Measurements from ENCODE around the gene DYNC2LI1.

DYNC2LI1 gene

GRCh38 chr2:43818761-43819160, 44.9 kb downstream of the DYNC2LI1 start:
- peak; percentile 3 for DNase-seq (ENCODE audit: low spot score)

- DNase-seq (ENCODE audit: low spot score) = no peak
These were observed 45.8 kb downstream of the DYNC2LI1 start for GRCh38 chr2:43819491-43820163.

- DNase-seq (ENCODE audit: low spot score) = no peak
These were observed 49.0 kb downstream of the DYNC2LI1 start for GRCh38 chr2:43822839-43823238.

GRCh38 chr2:43823751-43824150, 49.9 kb downstream of the DYNC2LI1 start:
- no peak for DNase-seq (ENCODE audit: low spot score)

GRCh38 chr2:43824512-43824911, 50.7 kb downstream of the DYNC2LI1 start:
- DNase-seq (ENCODE audit: low spot score) = no peak

- DNase-seq (ENCODE audit: low spot score) = no peak
These were observed 51.2 kb downstream of the DYNC2LI1 start for GRCh38 chr2:43824951-43825493.

- DNase-seq (ENCODE audit: low spot score) = no peak
These were observed 52.0 kb downstream of the DYNC2LI1 start for GRCh38 chr2:43825841-43826240.

GRCh38 chr2:43826305-43827250, 52.7 kb downstream of the DYNC2LI1 start:
- no peak for DNase-seq (ENCODE audit: low spot score)

GRCh38 chr2:43831543-43832294, 57.9 kb downstream of the DYNC2LI1 start:
- no peak for DNase-seq (ENCODE audit: low spot score)

- no peak for DNase-seq (ENCODE audit: low spot score)
These were observed 58.6 kb downstream of the DYNC2LI1 start for GRCh38 chr2:43832457-43832856.

GRCh38 chr2:43837033-43837432, 63.2 kb downstream of the DYNC2LI1 start:
- no peak for DNase-seq (ENCODE audit: low spot score)

GRCh38 chr2:43837831-43838559, 64.2 kb downstream of the DYNC2LI1 start:
- DNase-seq (ENCODE audit: low spot score) = no peak

- DNase-seq (ENCODE audit: low spot score) = no peak
These were observed 64.9 kb downstream of the DYNC2LI1 start, which contains the start of the genes ABCG5 and ABCG8 for GRCh38 chr2:43838560-43839267. TSS of gene ABCG5 (minus strand) at chr2:43838839. CDS start at chr2:43838679, 160 bp downstream. TSS of gene ABCG8 (plus strand) at chr2:43838971. CDS start at chr2:43839054, 83 bp downstream.

- DNase-seq (ENCODE audit: low spot score) = no peak
These were observed 66.1 kb downstream of the DYNC2LI1 start for GRCh38 chr2:43839776-43840564.

GRCh38 chr2:43840965-43841364, 67.1 kb downstream of the DYNC2LI1 start:
- DNase-seq (ENCODE audit: low spot score) = no peak

- no peak for DNase-seq (ENCODE audit: low spot score)
These were observed 68.4 kb downstream of the DYNC2LI1 start for GRCh38 chr2:43841949-43842865.

GRCh38 chr2:43842866-43843226, 69.0 kb downstream of the DYNC2LI1 start:
- no peak for DNase-seq (ENCODE audit: low spot score)

GRCh38 chr2:43845181-43845580, 71.3 kb downstream of the DYNC2LI1 start:
- DNase-seq (ENCODE audit: low spot score) = no peak
